ENCODE measurements around the gene QKI. TPM values are rescaled to one million over a fixed set of nuclear protein-coding genes. Genes with fewer than 3 reads are reported as not detected.
"Not testable (repeated sequence)": the region's sequence is repeated elsewhere in the genome, so short reads cannot be mapped to it uniquely, and the experiment has no call there.

Gene QKI
- total RNA-seq, 1 donor, result 212 TPM

DNA sequence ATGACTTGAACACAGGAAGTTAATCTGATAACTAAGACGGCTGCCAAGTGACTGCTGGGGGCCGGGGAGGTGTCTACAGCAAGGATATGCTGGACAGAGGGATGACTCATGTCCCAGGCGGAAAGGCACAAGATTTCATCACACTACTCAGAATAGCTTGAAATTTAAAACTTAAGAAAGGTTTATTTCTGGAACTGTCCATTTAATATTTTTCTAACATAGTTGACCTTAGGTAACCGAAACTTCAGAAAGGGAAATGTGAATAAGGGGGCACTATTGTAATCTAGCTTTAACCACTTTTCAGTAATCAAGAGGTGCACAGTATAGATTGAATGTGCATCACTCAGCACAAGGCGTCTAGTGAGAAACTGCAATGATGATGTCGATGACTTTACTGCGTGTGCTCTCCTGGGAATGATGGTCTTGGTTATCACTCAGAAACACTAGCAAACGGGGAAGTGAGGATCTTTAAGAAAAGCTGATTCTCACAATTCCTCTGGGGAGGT is 171.5 kb downstream of the QKI start:
- DNase-seq (ENCODE audit: insufficient read length, low spot score, missing footprints), result no peak
- no peaks in the 10 kb centered on the region for H3K79me2 ChIP-seq (ENCODE audit: insufficient read depth, low read length)
- no peaks in the 10 kb centered on the region for H3K9me3 ChIP-seq (ENCODE audit: low read depth, low read length)
- no peak overlapping the region for H2AFZ ChIP-seq (ENCODE audit: low read length)
- H3K27me3 ChIP-seq (ENCODE audit: insufficient read depth, low read length), result no peaks in the 10 kb centered on the region
- H3K4me1 ChIP-seq (ENCODE audit: insufficient read depth, low read length), result peaks cover 7% of the 10 kb centered on the region
- TF ChIP-seq, protein P1, sequence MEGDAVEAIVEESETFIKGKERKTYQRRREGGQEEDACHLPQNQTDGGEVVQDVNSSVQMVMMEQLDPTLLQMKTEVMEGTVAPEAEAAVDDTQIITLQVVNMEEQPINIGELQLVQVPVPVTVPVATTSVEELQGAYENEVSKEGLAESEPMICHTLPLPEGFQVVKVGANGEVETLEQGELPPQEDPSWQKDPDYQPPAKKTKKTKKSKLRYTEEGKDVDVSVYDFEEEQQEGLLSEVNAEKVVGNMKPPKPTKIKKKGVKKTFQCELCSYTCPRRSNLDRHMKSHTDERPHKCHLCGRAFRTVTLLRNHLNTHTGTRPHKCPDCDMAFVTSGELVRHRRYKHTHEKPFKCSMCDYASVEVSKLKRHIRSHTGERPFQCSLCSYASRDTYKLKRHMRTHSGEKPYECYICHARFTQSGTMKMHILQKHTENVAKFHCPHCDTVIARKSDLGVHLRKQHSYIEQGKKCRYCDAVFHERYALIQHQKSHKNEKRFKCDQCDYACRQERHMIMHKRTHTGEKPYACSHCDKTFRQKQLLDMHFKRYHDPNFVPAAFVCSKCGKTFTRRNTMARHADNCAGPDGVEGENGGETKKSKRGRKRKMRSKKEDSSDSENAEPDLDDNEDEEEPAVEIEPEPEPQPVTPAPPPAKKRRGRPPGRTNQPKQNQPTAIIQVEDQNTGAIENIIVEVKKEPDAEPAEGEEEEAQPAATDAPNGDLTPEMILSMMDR (IDR thresholded peaks at IDR 0.05; ENCODE audit: extremely low read depth, low read depth, low read length), result no peak
- H4K20me1 ChIP-seq (ENCODE audit: insufficient read depth, low read length), result peaks cover under 1% of the 10 kb centered on the region
- H3K4me2 ChIP-seq (ENCODE audit: insufficient read depth, low read length), result peak overlapping the region; percentile 74
- H3K4me3 ChIP-seq (ENCODE audit: insufficient read depth, low read length), result peak overlapping the region; percentile 45
- H3K27ac ChIP-seq (ENCODE audit: low read depth, low read length), result peak overlapping the region; percentile 57
- H3K36me3 ChIP-seq (ENCODE audit: insufficient read depth, low read length), result no peaks in the 10 kb centered on the region

DNA sequence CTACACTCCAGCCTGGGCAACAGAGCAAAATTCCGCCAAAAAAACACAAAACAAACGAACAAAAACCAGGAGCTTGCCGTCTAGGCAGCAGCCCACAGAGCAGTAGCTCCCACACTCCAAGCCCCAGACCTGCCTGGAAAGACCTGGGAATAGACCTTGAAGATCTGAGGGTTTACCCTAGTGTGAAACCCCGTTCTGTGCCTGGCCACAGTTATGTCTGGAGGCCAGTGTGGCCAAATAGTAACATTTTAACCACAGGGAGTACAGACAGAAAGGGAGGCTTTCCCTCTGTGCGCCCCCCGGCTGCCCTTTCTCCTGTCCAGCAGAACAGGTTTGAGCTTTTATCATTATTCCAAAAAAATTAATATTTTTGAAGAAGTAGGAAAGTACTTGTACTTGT is 172.4 kb downstream of the QKI start:
- no peaks in the 10 kb centered on the region for H3K9me3 ChIP-seq (ENCODE audit: low read depth, low read length)
- no peaks in the 10 kb centered on the region for H3K27me3 ChIP-seq (ENCODE audit: insufficient read depth, low read length)
- H3K27ac ChIP-seq (ENCODE audit: low read depth, low read length), result no peak overlapping the region
- H3K36me3 ChIP-seq (ENCODE audit: insufficient read depth, low read length), result no peaks in the 10 kb centered on the region
- no peak for DNase-seq (ENCODE audit: insufficient read length, low spot score, missing footprints)
- H2AFZ ChIP-seq (ENCODE audit: low read length), result no peak overlapping the region
- H3K79me2 ChIP-seq (ENCODE audit: insufficient read depth, low read length), result no peaks in the 10 kb centered on the region
- no peak overlapping the region for H3K4me3 ChIP-seq (ENCODE audit: insufficient read depth, low read length)
- H3K4me1 ChIP-seq (ENCODE audit: insufficient read depth, low read length), result peaks cover 7% of the 10 kb centered on the region
- H3K4me2 ChIP-seq (ENCODE audit: insufficient read depth, low read length), result no peak overlapping the region
- no peaks in the 10 kb centered on the region for H4K20me1 ChIP-seq (ENCODE audit: insufficient read depth, low read length)
- TF ChIP-seq, protein P1 (IDR thresholded peaks at IDR 0.05; ENCODE audit: extremely low read depth, low read depth, low read length), result no peak

DNA sequence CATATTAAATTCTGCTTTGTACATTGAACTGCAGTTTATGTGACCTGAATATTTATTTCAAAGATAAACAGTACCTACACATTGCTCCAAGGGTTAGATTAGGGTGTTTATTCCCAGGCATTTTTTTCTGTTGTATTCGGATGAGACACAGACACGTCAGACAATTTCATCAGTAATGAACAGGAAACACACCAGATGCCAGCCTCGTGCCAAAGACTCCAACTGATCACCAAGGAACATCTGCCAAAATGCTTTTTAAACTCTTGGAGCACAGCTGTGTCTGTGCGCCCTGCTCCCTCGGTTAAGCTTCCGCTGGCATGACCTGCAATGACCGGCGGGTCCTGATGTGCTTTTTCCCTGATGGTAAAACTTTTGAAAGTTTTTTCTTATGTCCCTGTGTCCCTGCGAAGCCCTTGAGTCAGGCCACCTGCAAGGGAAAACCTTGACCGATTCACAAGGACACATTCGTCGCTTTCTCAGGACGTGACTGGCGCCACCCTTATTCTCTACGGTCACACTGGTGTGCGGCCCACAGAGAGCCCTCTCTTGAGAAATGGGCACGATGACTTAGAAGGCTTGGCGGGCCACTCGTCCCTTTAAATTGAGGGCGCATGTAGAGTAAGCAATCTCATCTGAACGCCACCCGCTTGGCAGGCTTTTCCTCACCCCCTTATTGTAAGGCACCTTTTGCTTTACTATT is 173.9 kb downstream of the QKI start:
- Histone ChIP-seq H3K27ac (ENCODE audit: low read depth, low read length) (no peak overlapping the region), H3K27me3 (ENCODE audit: insufficient read depth, low read length) (no peaks in the 10 kb centered on the region), H2AFZ (ENCODE audit: low read length) (no peak overlapping the region), H3K9me3 (ENCODE audit: low read depth, low read length) (peaks cover 3% of the 10 kb centered on the region), H3K36me3 (ENCODE audit: insufficient read depth, low read length) (no peaks in the 10 kb centered on the region), H3K79me2 (ENCODE audit: insufficient read depth, low read length) (no peaks in the 10 kb centered on the region), H3K4me1 (ENCODE audit: insufficient read depth, low read length) (peaks cover 7% of the 10 kb centered on the region), H3K4me2 (ENCODE audit: insufficient read depth, low read length) (no peak overlapping the region), H3K4me3 (ENCODE audit: insufficient read depth, low read length) (no peak overlapping the region), H4K20me1 (ENCODE audit: insufficient read depth, low read length) (no peaks in the 10 kb centered on the region)
- TF ChIP-seq, protein P1 (IDR thresholded peaks at IDR 0.05; ENCODE audit: extremely low read depth, low read depth, low read length), result no peak
- DNase-seq (ENCODE audit: insufficient read length, low spot score, missing footprints), result no peak

DNA sequence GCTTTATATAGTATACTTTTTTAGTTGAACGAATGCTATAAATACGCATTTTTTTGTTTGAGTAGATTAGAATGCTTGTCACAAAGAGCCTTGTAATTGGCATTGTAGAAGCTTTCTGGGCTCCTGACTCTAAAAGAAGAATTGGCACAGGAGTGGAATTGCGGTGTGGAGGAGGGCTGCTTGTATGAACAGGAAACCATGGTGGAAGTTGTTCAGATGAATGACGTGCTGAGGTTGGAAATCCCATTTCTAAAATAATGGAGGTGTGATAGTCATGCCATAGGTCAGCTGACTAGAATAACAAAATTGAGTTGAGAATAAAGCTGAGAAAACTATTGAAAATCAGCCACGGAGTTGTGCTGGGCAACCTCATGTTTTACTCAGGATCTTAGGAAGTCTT is 174.9 kb downstream of the QKI start:
- no peak overlapping the region for H3K4me2 ChIP-seq (ENCODE audit: insufficient read depth, low read length)
- no peak overlapping the region for H2AFZ ChIP-seq (ENCODE audit: low read length)
- H3K27me3 ChIP-seq (ENCODE audit: insufficient read depth, low read length), result no peaks in the 10 kb centered on the region
- no peaks in the 10 kb centered on the region for H3K36me3 ChIP-seq (ENCODE audit: insufficient read depth, low read length)
- H3K79me2 ChIP-seq (ENCODE audit: insufficient read depth, low read length), result no peaks in the 10 kb centered on the region
- H4K20me1 ChIP-seq (ENCODE audit: insufficient read depth, low read length), result no peaks in the 10 kb centered on the region
- peaks cover 3% of the 10 kb centered on the region for H3K9me3 ChIP-seq (ENCODE audit: low read depth, low read length)
- H3K27ac ChIP-seq (ENCODE audit: low read depth, low read length), result no peak overlapping the region
- peaks cover 7% of the 10 kb centered on the region for H3K4me1 ChIP-seq (ENCODE audit: insufficient read depth, low read length)
- no peak for DNase-seq (ENCODE audit: insufficient read length, low spot score, missing footprints)
- TF ChIP-seq, protein P1 (IDR thresholded peaks at IDR 0.05; ENCODE audit: extremely low read depth, low read depth, low read length), result no peak
- H3K4me3 ChIP-seq (ENCODE audit: insufficient read depth, low read length), result no peak overlapping the region

DNA sequence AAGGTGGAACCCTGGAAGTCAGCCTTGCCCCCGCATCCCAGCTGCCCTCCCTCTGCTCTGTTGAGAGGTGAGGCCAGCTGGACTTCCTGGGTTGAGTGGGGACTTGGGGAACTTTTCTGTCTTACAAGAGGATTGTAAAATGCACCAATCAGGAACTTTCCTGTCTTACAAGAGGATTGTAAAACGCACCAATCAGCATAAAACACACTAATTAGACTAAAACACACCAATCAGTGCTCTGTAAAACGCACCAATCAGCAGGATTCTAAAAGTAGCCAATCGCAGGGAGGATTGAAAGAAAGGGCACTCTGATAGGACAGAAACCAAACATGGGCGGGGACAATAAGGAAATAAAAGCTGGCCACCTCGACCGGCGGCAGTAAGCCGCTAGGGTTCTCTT is 175.6 kb downstream of the QKI start:
- not testable (repeated sequence) for H3K27me3 ChIP-seq (ENCODE audit: insufficient read depth, low read length); DNase-seq (ENCODE audit: insufficient read length, low spot score, missing footprints)

More for the DNA sequence above, 175.6 kb downstream of the QKI start:
- not testable (repeated sequence) for H4K20me1 ChIP-seq (ENCODE audit: insufficient read depth, low read length); H3K4me2 ChIP-seq (ENCODE audit: insufficient read depth, low read length); H3K9me3 ChIP-seq (ENCODE audit: low read depth, low read length); H2AFZ ChIP-seq (ENCODE audit: low read length); H3K4me3 ChIP-seq (ENCODE audit: insufficient read depth, low read length); H3K79me2 ChIP-seq (ENCODE audit: insufficient read depth, low read length); H3K36me3 ChIP-seq (ENCODE audit: insufficient read depth, low read length); H3K4me1 ChIP-seq (ENCODE audit: insufficient read depth, low read length); H3K27ac ChIP-seq (ENCODE audit: low read depth, low read length)
